ENCODE measurements around the gene FYB2.

DNA sequence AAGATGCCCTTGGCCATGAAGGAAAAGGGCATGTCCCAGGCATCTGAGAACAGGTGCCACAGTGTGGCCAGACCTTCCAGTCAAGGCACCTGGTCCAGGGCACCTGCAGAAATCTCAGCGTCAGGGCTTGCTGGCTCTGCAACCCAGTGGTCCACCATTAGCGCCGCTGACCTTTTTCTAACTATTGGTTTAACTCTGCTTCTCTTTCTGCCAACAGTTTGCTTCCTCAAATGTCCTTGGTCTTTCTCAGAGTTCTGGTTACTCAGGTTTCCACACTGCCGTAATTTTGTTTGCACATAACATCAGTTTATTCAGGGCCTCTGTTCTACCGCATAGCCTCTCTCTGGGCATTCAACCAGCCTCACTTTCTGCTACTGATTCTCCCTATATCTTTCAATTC is 16.5 kb upstream of the FYB2 start:
- no peak for TF ChIP-seq EZH2 (IDR thresholded peaks at IDR 0.05; ENCODE audit: insufficient read depth, low read length)
- TF ChIP-seq, protein P1, sequence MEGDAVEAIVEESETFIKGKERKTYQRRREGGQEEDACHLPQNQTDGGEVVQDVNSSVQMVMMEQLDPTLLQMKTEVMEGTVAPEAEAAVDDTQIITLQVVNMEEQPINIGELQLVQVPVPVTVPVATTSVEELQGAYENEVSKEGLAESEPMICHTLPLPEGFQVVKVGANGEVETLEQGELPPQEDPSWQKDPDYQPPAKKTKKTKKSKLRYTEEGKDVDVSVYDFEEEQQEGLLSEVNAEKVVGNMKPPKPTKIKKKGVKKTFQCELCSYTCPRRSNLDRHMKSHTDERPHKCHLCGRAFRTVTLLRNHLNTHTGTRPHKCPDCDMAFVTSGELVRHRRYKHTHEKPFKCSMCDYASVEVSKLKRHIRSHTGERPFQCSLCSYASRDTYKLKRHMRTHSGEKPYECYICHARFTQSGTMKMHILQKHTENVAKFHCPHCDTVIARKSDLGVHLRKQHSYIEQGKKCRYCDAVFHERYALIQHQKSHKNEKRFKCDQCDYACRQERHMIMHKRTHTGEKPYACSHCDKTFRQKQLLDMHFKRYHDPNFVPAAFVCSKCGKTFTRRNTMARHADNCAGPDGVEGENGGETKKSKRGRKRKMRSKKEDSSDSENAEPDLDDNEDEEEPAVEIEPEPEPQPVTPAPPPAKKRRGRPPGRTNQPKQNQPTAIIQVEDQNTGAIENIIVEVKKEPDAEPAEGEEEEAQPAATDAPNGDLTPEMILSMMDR (IDR thresholded peaks at IDR 0.05; ENCODE audit: insufficient read depth, low read depth, low read length): no peak
